Activated T-cell treated with anti-CD3 and anti-CD28 coated beads, Interleukin-2, amount 50 U/mL, for 72 hours (primary cell): ENCODE data around the gene CUL2. TPM values are rescaled to one million over a fixed set of nuclear protein-coding genes. Genes with fewer than 3 reads are reported as not detected.

Experiments used
- ATAC-seq, 2 donors: fragments of 150-1000 bp; cut with Tn5 transposase; replicated peaks in 1 of 2; 2 replicates each; pipeline ENCODE4 v1.10.0; 2021; ENCODE audit warnings: moderate library complexity in 2 of 2, mild to moderate bottlenecking in 1 of 2
- DNase-seq, 2 donors: peaks; one replicate each; pipeline ENCODE4 v3.0.0; 2021 to 2022; ENCODE audit warnings: mixed read lengths in 1 of 2
- H3K27ac Mint-ChIP-seq: one replicate; pipeline ENCODE4 v1.8.0; 2022; ENCODE audit warnings: mild to moderate bottlenecking, moderate library complexity, mixed read lengths
- H3K27me3 Mint-ChIP-seq: one replicate; pipeline ENCODE4 v1.8.0; 2022; ENCODE audit warnings: low read depth, mixed read lengths
- H3K36me3 Mint-ChIP-seq, 2 donors: one replicate each; pipeline ENCODE4 v1.8.0; 2022; ENCODE audit warnings: mixed read lengths in 2 of 2, mild to moderate bottlenecking in 1 of 2; ENCODE audit not compliant: insufficient read depth in 2 of 2
- H3K4me1 Mint-ChIP-seq: one replicate; pipeline ENCODE4 v1.8.0; 2022; ENCODE audit warnings: low read depth, mixed read lengths
- H3K4me3 Mint-ChIP-seq, 2 donors: one replicate each; pipeline ENCODE4 v1.8.0; 2022; ENCODE audit warnings: mild to moderate bottlenecking in 2 of 2, mixed read lengths in 2 of 2, moderate library complexity in 2 of 2
- H3K9me3 Mint-ChIP-seq, 2 donors: one replicate each; pipeline ENCODE4 v1.8.0; 2022; ENCODE audit warnings: mixed read lengths in 2 of 2
- total RNA-seq, 2 donors: library from RNA; stranded (reverse); gene quantifications; one replicate each; pipeline ENCODE4 v1.2.3, GENCODE V29; 2022

The CUL2 gene
- total RNA-seq, 2 donors from 2014 or later = 33.7 to 37.9 TPM

DNA sequence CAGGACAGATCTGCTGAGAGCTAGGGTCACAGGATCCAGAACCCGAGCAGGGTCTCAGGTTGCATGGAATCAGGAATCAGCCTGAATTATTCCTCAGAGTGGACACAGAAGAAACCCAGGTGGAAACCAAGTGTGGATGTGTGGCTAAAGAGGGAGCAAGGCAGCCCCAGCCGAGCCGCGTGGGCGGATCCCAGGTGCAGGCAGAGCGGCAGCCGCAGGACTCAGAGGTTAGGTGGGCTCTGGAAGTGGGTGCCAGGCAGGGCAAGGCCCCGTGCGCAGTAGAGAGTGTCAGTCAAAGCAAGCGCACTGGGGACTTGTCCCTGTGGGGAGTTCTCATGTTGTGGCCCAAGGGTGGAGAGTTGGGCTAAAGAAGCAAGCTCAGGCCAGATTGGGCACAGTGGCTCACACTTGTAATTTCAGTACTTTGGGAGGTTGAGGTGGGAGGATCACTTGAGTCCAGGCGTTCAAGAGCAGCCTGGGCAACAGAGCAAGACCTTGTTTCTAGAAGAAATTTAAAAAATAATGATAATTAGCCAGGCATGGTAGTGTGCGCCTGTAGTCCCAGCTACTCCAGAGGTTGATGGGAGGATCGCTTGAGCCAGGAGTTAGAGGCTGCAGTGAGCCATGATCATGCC lies 125.9 kb downstream of the CUL2 start:
- DNase-seq (no peak), ATAC-seq (no peak)
- H3K36me3 Mint-ChIP-seq = no peaks in the 10 kb centered on the region
- H3K27me3 Mint-ChIP-seq = no peaks in the 10 kb centered on the region
- no peaks in the 10 kb centered on the region for H3K4me1 Mint-ChIP-seq
- no peaks in the 10 kb centered on the region for H3K9me3 Mint-ChIP-seq
- no peak overlapping the region for H3K4me3 Mint-ChIP-seq
- no peak overlapping the region for H3K27ac Mint-ChIP-seq

DNA sequence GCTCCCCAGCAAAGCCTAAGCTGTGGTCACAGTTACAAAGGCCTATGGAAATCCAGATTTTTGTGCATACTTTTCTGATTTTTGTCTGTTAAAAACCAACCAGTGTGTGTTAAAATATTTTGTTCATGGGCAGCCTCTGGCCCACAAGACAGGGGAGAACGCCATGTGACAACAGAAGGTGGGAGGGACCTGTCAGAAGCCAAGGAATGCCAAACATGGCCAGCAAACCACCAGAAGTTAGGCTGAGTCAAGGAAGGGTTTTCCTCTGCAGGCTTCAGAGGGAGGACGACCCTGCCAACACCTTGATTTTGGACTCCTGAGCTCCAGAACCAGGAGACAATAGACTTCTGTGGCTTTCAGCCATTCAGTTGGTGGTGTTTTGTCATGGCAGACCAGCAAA lies 127.3 kb downstream of the CUL2 start:
- Mint-ChIP-seq H3K4me1 (no peaks in the 10 kb centered on the region), H3K27me3 (no peaks in the 10 kb centered on the region)
- DNase-seq = no peak

GRCh38 chr10:34960983-34961382 lies 129.2 kb downstream of the CUL2 start:
- no peaks in the 10 kb centered on the region for H3K36me3 Mint-ChIP-seq
- no peak overlapping the region for H3K27ac Mint-ChIP-seq
- no peak for DNase-seq

More for the DNA sequence above, 127.3 kb downstream of the CUL2 start:
- no peak overlapping the region for H3K4me3 Mint-ChIP-seq
- no peaks in the 10 kb centered on the region for H3K36me3 Mint-ChIP-seq
- H3K9me3 Mint-ChIP-seq = no peaks in the 10 kb centered on the region
- ATAC-seq = no peak
- H3K27ac Mint-ChIP-seq = no peak overlapping the region

GRCh38 chr10:34959786-34960185 lies 130.4 kb downstream of the CUL2 start:
- DNase-seq (no peak), ATAC-seq (no peak)

More at GRCh38 chr10:34960983-34961382, 129.2 kb downstream of the CUL2 start:
- Mint-ChIP-seq H3K4me3 (no peak overlapping the region), H3K27me3 (no peaks in the 10 kb centered on the region), H3K4me1 (no peaks in the 10 kb centered on the region), H3K9me3 (no peaks in the 10 kb centered on the region)
- ATAC-seq = no peak

GRCh38 chr10:34959321-34959720 lies 130.8 kb downstream of the CUL2 start:
- H3K4me3 Mint-ChIP-seq = no peak overlapping the region
- no peak for DNase-seq
- H3K36me3 Mint-ChIP-seq = no peaks in the 10 kb centered on the region
- ATAC-seq = no peak
- H3K9me3 Mint-ChIP-seq = no peaks in the 10 kb centered on the region
- H3K27ac Mint-ChIP-seq = no peak overlapping the region
- H3K27me3 Mint-ChIP-seq = no peaks in the 10 kb centered on the region
- H3K4me1 Mint-ChIP-seq = no peaks in the 10 kb centered on the region

More at GRCh38 chr10:34959786-34960185, 130.4 kb downstream of the CUL2 start:
- no peak overlapping the region for H3K4me3 Mint-ChIP-seq
- no peaks in the 10 kb centered on the region for H3K36me3 Mint-ChIP-seq
- no peaks in the 10 kb centered on the region for H3K27me3 Mint-ChIP-seq
- H3K4me1 Mint-ChIP-seq = no peaks in the 10 kb centered on the region
- no peaks in the 10 kb centered on the region for H3K9me3 Mint-ChIP-seq
- no peak overlapping the region for H3K27ac Mint-ChIP-seq

Other genes starting within 250 kb of the CUL2 start
- 100 to 1,000 TPM; 215 to 250 TPM for gene CREM, start 36.5 kb upstream of the CUL2 start, total RNA-seq
- 10 to 100 TPM; 54.1 to 78.6 TPM for gene CCNY, start 246.2 kb upstream of the CUL2 start, total RNA-seq